ENCODE data around the gene NSUN6.
"Not testable (repeated sequence)": the region's sequence is repeated elsewhere in the genome, so short reads cannot be mapped to it uniquely, and the experiment has no call there.

NSUN6 gene

GRCh38 chr10:18659125-18659818, 7.9 kb upstream of the NSUN6 start, which contains the start of gene ARL5B:
Gene ARL5B (plus strand): TSS chr10:18659431. CDS start chr10:18659638, 207 bp downstream.
- peak; percentile 95 for DNase-seq

- no peak for DNase-seq
Observed at GRCh38 chr10:18658271-18659124, 7.1 kb upstream of the NSUN6 start.

GRCh38 chr10:18656724-18657123, 5.3 kb upstream of the NSUN6 start:
- no peak for DNase-seq

GRCh38 chr10:18653112-18653511, 1.7 kb upstream of the NSUN6 start:
- DNase-seq, result no peak

- DNase-seq, result no peak
Observed at GRCh38 chr10:18650404-18650997, 886 bp downstream of the NSUN6 start.

- no peak for DNase-seq
Observed at GRCh38 chr10:18649364-18649959, 1.9 kb downstream of the NSUN6 start.

- no peak for DNase-seq
Observed at GRCh38 chr10:18647945-18648344, 3.4 kb downstream of the NSUN6 start.

GRCh38 chr10:18647151-18647550, 4.2 kb downstream of the NSUN6 start:
- no peak for DNase-seq

- DNase-seq, result not testable (repeated sequence)
Observed at GRCh38 chr10:18639719-18640118, 11.7 kb downstream of the NSUN6 start.

- DNase-seq, result not testable (repeated sequence)
Observed at GRCh38 chr10:18637400-18637799, 14.0 kb downstream of the NSUN6 start.

GRCh38 chr10:18635995-18636394, 15.4 kb downstream of the NSUN6 start:
- no peak for DNase-seq

- DNase-seq, result not testable (repeated sequence)
Observed at GRCh38 chr10:18632500-18632899, 18.9 kb downstream of the NSUN6 start.

- peak; percentile 69 for DNase-seq
Observed at GRCh38 chr10:18627452-18628018, 23.9 kb downstream of the NSUN6 start.

- DNase-seq, result no peak
Observed at GRCh38 chr10:18625886-18626285, 25.5 kb downstream of the NSUN6 start.

- DNase-seq, result not testable (repeated sequence)
Observed at GRCh38 chr10:18623671-18624070, 27.7 kb downstream of the NSUN6 start.

- no peak for DNase-seq
Observed at GRCh38 chr10:18620856-18621255, 30.5 kb downstream of the NSUN6 start.

- no peak for DNase-seq
Observed at GRCh38 chr10:18619016-18619415, 32.4 kb downstream of the NSUN6 start.

- no peak for DNase-seq
Observed at GRCh38 chr10:18616337-18616736, 35.0 kb downstream of the NSUN6 start.

GRCh38 chr10:18615618-18616017, 35.8 kb downstream of the NSUN6 start:
- DNase-seq, result no peak

- DNase-seq, result no peak
Observed at GRCh38 chr10:18611168-18611567, 40.2 kb downstream of the NSUN6 start.

- DNase-seq, result no peak
Observed at GRCh38 chr10:18610517-18610916, 40.9 kb downstream of the NSUN6 start.

- no peak for DNase-seq
Observed at GRCh38 chr10:18608596-18608995, 42.8 kb downstream of the NSUN6 start.

All from CD4-positive, alpha-beta T cell treated with Interleukin-4 for 4 hours (primary cell).